DND-41 (cell line): ENCODE results near the gene RFNG.

ENCODE experiments used
- ATAC-seq: fragments of 200-7000 bp; cut with Tn5 transposase; 3 replicates; pipeline ENCODE4 v1.9.1; 2021; ENCODE audit warnings: low read depth; ENCODE audit not compliant: insufficient read depth
- DNase-seq: peaks from one replicate; pipeline ENCODE4 v3.0.0-alpha.2; 2020
- H2AFZ ChIP-seq: 2 replicates; pipeline ENCODE4 v1.6.0; 2012; ENCODE audit warnings: low read depth, low read length
- H3K27ac ChIP-seq: 2 replicates; pipeline ENCODE4 v1.5.1; 2012; ENCODE audit warnings: low read length, inconsistent platforms
- H3K27me3 ChIP-seq: fragments of 200-600 bp; sonication (generic); 2 replicates; pipeline ENCODE4 v1.6.0; 2012; ENCODE audit warnings: low read length, mild to moderate bottlenecking, inconsistent platforms; ENCODE audit not compliant: insufficient read depth, poor library complexity
- H3K36me3 ChIP-seq: 2 replicates; pipeline ENCODE4 v1.5.1; 2012; ENCODE audit warnings: low read length, inconsistent platforms; ENCODE audit not compliant: insufficient read depth
- H3K4me1 ChIP-seq: 2 replicates; pipeline ENCODE4 v1.5.1; 2012; ENCODE audit warnings: mild to moderate bottlenecking, low read length; ENCODE audit not compliant: insufficient read depth
- H3K4me2 ChIP-seq: 2 replicates; pipeline ENCODE4 v1.6.0; 2012; ENCODE audit warnings: mild to moderate bottlenecking, moderate library complexity, low read length, inconsistent platforms; ENCODE audit not compliant: insufficient read depth
- H3K4me3 ChIP-seq, 2 experiments: fragments of 200-600 bp in 1 of 2; shearing (Covaris generic) in 1 of 2; 2 replicates each; pipeline ENCODE4 v1.5.1; 2012 to 2016; ENCODE audit warnings: inconsistent platforms in 2 of 2, low read length in 2 of 2, mild to moderate bottlenecking in 2 of 2, low read depth in 1 of 2, moderate library complexity in 1 of 2
- H3K79me2 ChIP-seq: 2 replicates; pipeline ENCODE4 v1.6.0; 2012; ENCODE audit warnings: low read length, inconsistent platforms; ENCODE audit not compliant: insufficient read depth
- H3K9ac ChIP-seq: 2 replicates; pipeline ENCODE4 v1.6.0; 2012; ENCODE audit warnings: low read depth, mild to moderate bottlenecking, inconsistent platforms, low read length, moderate library complexity
- H3K9me3 ChIP-seq: 2 replicates; pipeline ENCODE4 v1.5.1; 2012; ENCODE audit warnings: low read length, moderate library complexity, mild to moderate bottlenecking, inconsistent platforms; ENCODE audit not compliant: insufficient read depth, severe bottlenecking
- H4K20me1 ChIP-seq: 2 replicates; pipeline ENCODE4 v1.6.0; 2012; ENCODE audit warnings: low read length; ENCODE audit not compliant: insufficient read depth
- EZH2 ChIP-seq: IDR thresholded peaks from 3 replicates; pipeline ENCODE4 v1.6.1; 2012; ENCODE audit warnings: borderline replicate concordance, low read depth, mild to moderate bottlenecking, moderate library complexity, low read length, inconsistent platforms; ENCODE audit not compliant: severe bottlenecking
- TF ChIP-seq, protein P1 (sequence below): IDR thresholded peaks from 2 replicates; pipeline ENCODE4 v1.5.1; 2012; ENCODE audit warnings: borderline replicate concordance, low read length, moderate library complexity, mild to moderate bottlenecking; ENCODE audit not compliant: poor library complexity, severe bottlenecking; ENCODE audit errors: extremely low read depth

Gene RFNG

DNA sequence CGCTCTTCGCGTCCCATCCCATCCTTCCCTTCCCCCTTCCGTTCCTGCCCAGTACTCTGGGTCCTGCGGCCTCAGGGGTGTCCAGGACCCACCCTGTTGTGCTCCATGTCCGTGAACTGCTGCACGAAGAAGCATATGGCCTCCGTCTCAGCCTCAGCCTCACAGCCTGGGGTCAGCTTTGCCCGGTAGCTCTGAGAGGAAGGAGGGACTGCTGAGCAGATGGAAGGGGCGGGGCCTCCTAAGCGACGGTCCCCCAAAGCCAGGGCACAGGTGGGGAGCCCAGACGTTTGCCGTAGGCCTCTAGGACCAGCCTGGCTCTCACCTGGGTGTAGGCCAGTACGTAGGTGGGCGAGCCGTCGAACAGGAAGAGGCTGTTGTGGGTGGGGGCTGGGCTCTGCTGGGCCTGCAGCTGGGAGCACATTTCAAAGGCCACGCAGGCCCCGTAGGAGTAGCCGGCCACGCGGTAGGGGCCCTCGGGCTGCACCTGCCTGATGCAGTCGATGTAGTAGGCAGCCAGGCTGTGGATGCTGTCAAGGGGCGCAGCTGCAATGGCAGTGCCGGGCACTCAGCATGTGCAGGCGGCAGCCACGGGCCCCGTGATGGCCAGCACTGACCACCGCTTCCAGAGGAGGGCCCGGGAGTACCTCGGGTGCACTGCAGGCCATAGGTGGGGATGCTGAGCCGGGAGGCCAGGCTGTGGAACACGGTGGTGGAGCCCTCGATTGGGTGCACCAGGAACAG lies 28.6 kb upstream of the RFNG start:
- H2AFZ ChIP-seq: no peak overlapping the region
- peaks cover 75% of the 10 kb centered on the region for H4K20me1 ChIP-seq
- ATAC-seq: no peak

DNA sequence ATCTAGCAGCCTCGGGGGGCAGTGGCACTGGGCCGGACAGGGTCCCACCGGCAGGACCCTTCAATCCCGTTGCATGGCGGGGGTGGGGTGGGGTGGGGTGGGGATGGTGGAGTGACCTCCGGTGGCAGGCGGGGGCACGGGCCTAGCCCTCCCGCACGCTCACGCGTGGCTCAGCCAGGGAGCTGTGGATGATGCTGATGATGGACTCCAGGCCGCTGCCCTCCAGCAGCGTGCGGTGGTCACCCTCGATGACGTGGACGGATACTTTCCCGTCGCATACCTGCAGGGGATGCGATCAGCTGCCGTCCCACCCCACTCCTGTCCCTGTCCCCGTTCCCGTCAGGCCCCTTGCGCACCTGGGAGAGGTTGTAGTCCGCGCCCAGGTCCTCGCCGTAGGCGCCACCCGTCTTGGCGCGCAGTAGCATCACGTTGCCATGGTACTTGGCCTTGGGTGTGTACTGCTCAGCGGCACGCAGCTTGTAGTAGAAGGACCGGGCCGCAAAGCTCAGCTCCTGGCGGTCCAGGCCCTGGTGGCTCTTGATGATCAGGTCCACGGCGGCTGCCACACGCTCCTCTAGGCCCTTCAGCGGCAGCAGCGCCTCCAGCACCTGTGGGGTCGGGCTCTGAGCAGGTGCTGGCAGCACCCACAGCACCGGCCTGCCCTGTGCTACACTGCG lies 27.5 kb upstream of the RFNG start:
- H3K9me3 ChIP-seq: no peaks in the 10 kb centered on the region
- no peak overlapping the region for H3K4me2 ChIP-seq
- H2AFZ ChIP-seq: no peak overlapping the region
- DNase-seq: no peak
- peaks cover 66% of the 10 kb centered on the region for H4K20me1 ChIP-seq
- no peaks in the 10 kb centered on the region for H3K79me2 ChIP-seq
- no peak for ATAC-seq
- H3K27ac ChIP-seq: no peak overlapping the region
- TF ChIP-seq, protein P1, sequence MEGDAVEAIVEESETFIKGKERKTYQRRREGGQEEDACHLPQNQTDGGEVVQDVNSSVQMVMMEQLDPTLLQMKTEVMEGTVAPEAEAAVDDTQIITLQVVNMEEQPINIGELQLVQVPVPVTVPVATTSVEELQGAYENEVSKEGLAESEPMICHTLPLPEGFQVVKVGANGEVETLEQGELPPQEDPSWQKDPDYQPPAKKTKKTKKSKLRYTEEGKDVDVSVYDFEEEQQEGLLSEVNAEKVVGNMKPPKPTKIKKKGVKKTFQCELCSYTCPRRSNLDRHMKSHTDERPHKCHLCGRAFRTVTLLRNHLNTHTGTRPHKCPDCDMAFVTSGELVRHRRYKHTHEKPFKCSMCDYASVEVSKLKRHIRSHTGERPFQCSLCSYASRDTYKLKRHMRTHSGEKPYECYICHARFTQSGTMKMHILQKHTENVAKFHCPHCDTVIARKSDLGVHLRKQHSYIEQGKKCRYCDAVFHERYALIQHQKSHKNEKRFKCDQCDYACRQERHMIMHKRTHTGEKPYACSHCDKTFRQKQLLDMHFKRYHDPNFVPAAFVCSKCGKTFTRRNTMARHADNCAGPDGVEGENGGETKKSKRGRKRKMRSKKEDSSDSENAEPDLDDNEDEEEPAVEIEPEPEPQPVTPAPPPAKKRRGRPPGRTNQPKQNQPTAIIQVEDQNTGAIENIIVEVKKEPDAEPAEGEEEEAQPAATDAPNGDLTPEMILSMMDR: no peak
- TF ChIP-seq EZH2: no peak
- H3K36me3 ChIP-seq: peaks cover 64% of the 10 kb centered on the region
- H3K9ac ChIP-seq: no peak overlapping the region
- H3K4me3 ChIP-seq: no peak overlapping the region
- H3K27me3 ChIP-seq: no peaks in the 10 kb centered on the region
- H3K4me1 ChIP-seq: no peaks in the 10 kb centered on the region

More for the DNA sequence above, 28.6 kb upstream of the RFNG start:
- H3K4me3 ChIP-seq: no peak overlapping the region
- H3K4me1 ChIP-seq: no peaks in the 10 kb centered on the region
- no peaks in the 10 kb centered on the region for H3K27me3 ChIP-seq
- H3K9ac ChIP-seq: no peak overlapping the region
- H3K4me2 ChIP-seq: no peak overlapping the region
- no peaks in the 10 kb centered on the region for H3K9me3 ChIP-seq
- no peak for DNase-seq
- H3K27ac ChIP-seq: no peak overlapping the region
- H3K36me3 ChIP-seq: peaks cover 75% of the 10 kb centered on the region
- TF ChIP-seq, protein P1: no peak
- no peak for TF ChIP-seq EZH2
- H3K79me2 ChIP-seq: no peaks in the 10 kb centered on the region

DNA sequence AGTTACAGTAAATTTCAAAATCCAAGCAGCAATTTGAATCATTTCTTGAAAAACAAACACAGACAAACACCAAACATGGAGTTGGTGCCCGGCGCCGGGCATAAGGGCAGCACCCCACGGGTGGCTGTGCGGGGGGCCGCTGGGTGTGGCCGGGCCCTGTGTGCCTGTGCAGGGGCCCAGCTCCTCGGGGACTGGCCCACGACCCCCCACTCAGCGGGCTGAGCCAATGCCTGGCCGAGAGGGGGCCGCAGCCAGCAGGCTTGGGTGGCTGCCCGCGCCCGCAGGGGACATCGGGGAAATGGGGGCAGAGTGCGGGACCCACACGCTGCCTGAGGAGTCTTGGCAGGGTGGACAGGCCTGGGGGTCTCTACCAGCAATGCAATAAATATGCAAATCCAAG lies 26.8 kb upstream of the RFNG start:
- H3K4me2 ChIP-seq: no peak overlapping the region
- H3K9ac ChIP-seq: no peak overlapping the region
- no peak overlapping the region for H3K4me3 ChIP-seq
- TF ChIP-seq, protein P1: no peak
- no peak for TF ChIP-seq EZH2
- no peak for DNase-seq
- H4K20me1 ChIP-seq: peaks cover 59% of the 10 kb centered on the region
- no peaks in the 10 kb centered on the region for H3K9me3 ChIP-seq
- no peaks in the 10 kb centered on the region for H3K79me2 ChIP-seq
- no peak overlapping the region for H2AFZ ChIP-seq
- H3K27ac ChIP-seq: no peak overlapping the region
- no peaks in the 10 kb centered on the region for H3K4me1 ChIP-seq
- ATAC-seq: no peak
- H3K27me3 ChIP-seq: no peaks in the 10 kb centered on the region
- H3K36me3 ChIP-seq: peaks cover 57% of the 10 kb centered on the region
